Liver (tissue), 9 donors: Measurements from ENCODE around the gene LRCOL1. TPM values are rescaled to one million over a fixed set of nuclear protein-coding genes. Genes with fewer than 3 reads are reported as not detected.

Experiments
- DNase-seq: peaks from one replicate; pipeline ENCODE4 v3.0.0-alpha.2; 2017; ENCODE audit warnings: low spot score
- H3K27ac ChIP-seq, 2 donors: one replicate each; pipeline ENCODE4 v1.7.0; 2013; ENCODE audit warnings: inconsistent platforms in 2 of 2, low read length in 2 of 2, control low read depth in 1 of 2, low read depth in 1 of 2, mild to moderate bottlenecking in 1 of 2
- H3K27me3 ChIP-seq, 4 donors: one replicate each; pipeline versions ENCODE4 v1.6.1 to v1.7.0; 2013; ENCODE audit warnings: low read length in 3 of 4, inconsistent platforms in 1 of 4, mild to moderate bottlenecking in 1 of 4, moderate library complexity in 1 of 4; ENCODE audit not compliant: control insufficient read depth in 4 of 4, insufficient read depth in 4 of 4
- H3K36me3 ChIP-seq, 4 donors: one replicate each; pipeline versions ENCODE4 v1.6.1 to v1.7.0; 2013; ENCODE audit warnings: low read length in 3 of 4, mild to moderate bottlenecking in 3 of 4, low read depth in 1 of 4, moderate library complexity in 1 of 4; ENCODE audit not compliant: control insufficient read depth in 4 of 4, insufficient read depth in 3 of 4
- H3K4me1 ChIP-seq, 4 donors: one replicate each; pipeline versions ENCODE4 v1.6.1 to v1.7.0; 2013; ENCODE audit warnings: low read length in 3 of 4, mild to moderate bottlenecking in 3 of 4, moderate library complexity in 1 of 4; ENCODE audit not compliant: control insufficient read depth in 4 of 4, insufficient read depth in 4 of 4
- H3K4me3 ChIP-seq, 3 donors: one replicate each; pipeline versions ENCODE4 v1.6.1 to v1.7.0; 2013; ENCODE audit warnings: low read length in 3 of 3, control low read depth in 1 of 3, low read depth in 1 of 3, mild to moderate bottlenecking in 1 of 3
- H3K9ac ChIP-seq, 2 donors: one replicate each; pipeline ENCODE4 v1.7.0; 2013; ENCODE audit warnings: low read length in 2 of 2, mild to moderate bottlenecking in 2 of 2, moderate library complexity in 2 of 2, control low read depth in 1 of 2, low read depth in 1 of 2
- H3K9me3 ChIP-seq, 4 donors: one replicate each; pipeline versions ENCODE4 v1.6.1 to v1.7.0; 2013; ENCODE audit warnings: low read length in 3 of 4; ENCODE audit not compliant: control insufficient read depth in 4 of 4
- ATF3 ChIP-seq: IDR thresholded peaks from 2 replicates; pipeline ENCODE4 v1.6.1; 2016; ENCODE audit warnings: antibody characterized with exemption
- CTCF ChIP-seq: fragments of 150-350 bp; IDR thresholded peaks from 2 replicates; pipeline ENCODE4 v1.5.1; 2017; ENCODE audit warnings: improper control_type of control experiment, low read depth, low read length; ENCODE audit not compliant: missing input control
- EGR1 ChIP-seq, 2 donors: IDR thresholded peaks; 2 replicates each; pipeline ENCODE4 v1.6.1; 2016 to 2018; ENCODE audit warnings: antibody characterized with exemption in 2 of 2, low read depth in 2 of 2
- FOXA1 ChIP-seq: IDR thresholded peaks from 2 replicates; pipeline ENCODE4 v1.6.1; 2016; ENCODE audit warnings: antibody characterized with exemption
- FOXA2 ChIP-seq: IDR thresholded peaks from 2 replicates; pipeline ENCODE4 v1.6.1; 2016; ENCODE audit warnings: antibody characterized with exemption
- GABPA ChIP-seq, 2 donors: IDR thresholded peaks in 1 of 2; conservative IDR thresholded peaks in 1 of 2; 2 replicates each; pipeline ENCODE4 v1.6.1; 2016; ENCODE audit warnings: antibody characterized with exemption in 2 of 2, mild to moderate bottlenecking in 1 of 2, moderate library complexity in 1 of 2
- HNF4A ChIP-seq, 2 donors: conservative IDR thresholded peaks; 2 replicates each; pipeline ENCODE4 v1.6.1; 2016; ENCODE audit warnings: antibody characterized with exemption in 2 of 2, mild to moderate bottlenecking in 2 of 2
- HNF4G ChIP-seq: IDR thresholded peaks from 2 replicates; pipeline ENCODE4 v1.6.1; 2016; ENCODE audit warnings: antibody characterized with exemption
- JUND ChIP-seq, 2 donors: IDR thresholded peaks; 2 replicates each; pipeline ENCODE4 v1.6.1; 2016; ENCODE audit warnings: antibody characterized with exemption in 2 of 2
- MAX ChIP-seq: IDR thresholded peaks from 2 replicates; pipeline ENCODE4 v1.6.1; 2016; ENCODE audit warnings: antibody characterized with exemption
- NR2F2 ChIP-seq: IDR thresholded peaks from 2 replicates; pipeline ENCODE4 v1.6.1; 2016; ENCODE audit warnings: antibody characterized with exemption
- RAD21 ChIP-seq, 2 donors: IDR thresholded peaks; 2 replicates each; pipeline ENCODE4 v1.6.1; 2016; ENCODE audit warnings: antibody characterized with exemption in 2 of 2, mild to moderate bottlenecking in 2 of 2
- REST ChIP-seq: IDR thresholded peaks from 2 replicates; pipeline ENCODE4 v1.6.1; 2016; ENCODE audit warnings: antibody characterized with exemption, mild to moderate bottlenecking
- RXRA ChIP-seq, 2 donors: IDR thresholded peaks; 2 replicates each; pipeline ENCODE4 v1.6.1; 2017 to 2018; ENCODE audit warnings: antibody characterized with exemption in 2 of 2, mild to moderate bottlenecking in 1 of 2
- SP1 ChIP-seq: IDR thresholded peaks from 2 replicates; pipeline ENCODE4 v1.6.1; 2018; ENCODE audit warnings: antibody characterized with exemption, mild to moderate bottlenecking
- TAF1 ChIP-seq: conservative IDR thresholded peaks from 2 replicates; pipeline ENCODE4 v1.6.1; 2016; ENCODE audit warnings: antibody characterized with exemption, mild to moderate bottlenecking
- YY1 ChIP-seq: IDR thresholded peaks from 2 replicates; pipeline ENCODE4 v1.6.1; 2016; ENCODE audit warnings: antibody characterized with exemption, mild to moderate bottlenecking
- ZBTB33 ChIP-seq: IDR thresholded peaks from 2 replicates; pipeline ENCODE4 v1.6.1; 2016; ENCODE audit warnings: antibody characterized with exemption
- WGBS: extraction: QIAGEN DNeasy Blood & Tissue Kit; methylation state at CpG from one replicate; pipeline ENCODE4 v1.1.7; 2013; 5-methylcytosine and 5-hydroxymethylcytosine counted together
- polyA plus RNA-seq, 2 donors: library from polyadenylated mRNA; stranded (reverse) in 1 of 2; unstranded in 1 of 2; fragments of 200-250 nt in 1 of 2; fragments of >200 nt in 1 of 2; fragmentation: Nextera tagmentation in 1 of 2; extraction: Ambion mirVana in 1 of 2; gene quantifications; one replicate each; pipeline versions ENCODE4 v1.2.1 to v1.2.3, GENCODE V29; 2013 to 2015
- total RNA-seq, 2 donors: library from RNA; depleted of rRNA; stranded (reverse); fragments of >200 nt; gene quantifications; one replicate each; pipeline ENCODE4 v1.2.3, GENCODE V29; 2014
- donor health status: healthy.
- donor health status: healthy.
- donor health status: healthy.
- donor health status: healthy.
- donor health status: healthy.

Gene LRCOL1
- total and polyA plus RNA-seq, 4 donors = 2.6 to 40.7 (median 5.9) TPM; not detected in 1

- H3K9me3 ChIP-seq = no peaks in the 10 kb centered on the region
- WGBS = 96% methylated on average over 19 of the region's 19 CpGs
- TF ChIP-seq RXRA (IDR thresholded peaks at IDR 0.05) = no peak
- no peak for TF ChIP-seq GABPA (IDR thresholded peaks at IDR 0.05 in 1 of 2, conservative IDR thresholded peaks at IDR 0.05 in 1 of 2)
- no peak for TF ChIP-seq CTCF
- no peak for TF ChIP-seq TAF1
- no peak for TF ChIP-seq MAX
- TF ChIP-seq REST = no peak
- TF ChIP-seq HNF4G = no peak
- TF ChIP-seq ATF3 = no peak
- TF ChIP-seq ZBTB33 = no peak
- TF ChIP-seq NR2F2 = no peak
- TF ChIP-seq SP1 = no peak
- no peak for TF ChIP-seq FOXA2
- no peak for TF ChIP-seq JUND (IDR thresholded peaks at IDR 0.05)
- no peak for TF ChIP-seq EGR1 (IDR thresholded peaks at IDR 0.05; ENCODE audit: low read depth in 2 of 2)
- TF ChIP-seq HNF4A (conservative IDR thresholded peaks at IDR 0.05) = no peak
- no peak for TF ChIP-seq RAD21 (IDR thresholded peaks at IDR 0.05)
- TF ChIP-seq FOXA1 = no peak
- no peak for TF ChIP-seq YY1
- DNase-seq = no peak
- peaks cover 10 to 63% (median 35%) of the 10 kb centered on the region in 4 donors for H3K4me1 ChIP-seq
- H3K4me3 ChIP-seq = no peak overlapping the region
- H3K27me3 ChIP-seq = no peaks in the 10 kb centered on the region
- H3K9ac ChIP-seq = no peak overlapping the region
- H3K36me3 ChIP-seq = no peaks in the 10 kb centered on the region
- H3K27ac ChIP-seq = peak overlapping the region in 1 of 2 donors; percentile 92
Measured at GRCh38 chr12:132606927-132607326, 3.5 kb downstream of the LRCOL1 start.
